Measurements from ENCODE around the gene C1QL1. TPM values are rescaled to one million over a fixed set of nuclear protein-coding genes. Genes with fewer than 3 reads are reported as not detected.

The C1QL1 gene
- polyA plus RNA-seq, 1 donor (not counting 4 experiments of a cell fraction or from before 2014, with no cell fraction given), result 0.04 TPM

DNA sequence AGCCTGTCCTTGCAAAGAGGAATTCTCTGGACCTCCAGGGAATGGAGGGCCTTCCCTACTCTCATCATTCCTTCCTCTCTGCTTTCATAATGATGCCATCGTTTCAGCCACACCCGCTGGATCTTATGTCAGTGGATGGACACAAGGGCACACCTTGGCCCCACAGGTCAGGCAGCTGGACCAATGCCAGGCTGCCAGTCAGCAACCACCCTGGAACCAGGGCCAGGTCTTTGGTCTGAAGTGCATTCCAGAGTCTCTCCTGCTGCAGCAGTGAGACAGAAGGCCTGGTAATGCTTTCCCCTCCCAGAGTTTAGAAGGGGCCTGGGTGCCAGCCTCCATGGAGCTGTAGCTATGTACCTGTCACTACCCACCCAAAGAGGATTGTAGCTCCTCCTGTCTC lies 7.4 kb downstream of the C1QL1 start:
- Histone ChIP-seq H3K4me3 (ENCODE audit: control insufficient read depth in 2 of 3, extremely low read depth in 1 of 3, insufficient read depth in 2 of 3, low read depth in 1 of 3, low read length in 3 of 3) (no peak overlapping the region), H3K9me1 (ENCODE audit: control insufficient read depth, extremely low read depth, insufficient read depth, low read length) (no peaks in the 10 kb centered on the region), H3K79me2 (ENCODE audit: control insufficient read depth, insufficient read depth, low read length) (no peaks in the 10 kb centered on the region), H3K9me3 (ENCODE audit: control insufficient read depth, low read depth, low read length) (no peaks in the 10 kb centered on the region), H3K4me1 (ENCODE audit: control insufficient read depth, extremely low read depth, insufficient read depth, low read length) (no peaks in the 10 kb centered on the region), H3K36me3 (ENCODE audit: control insufficient read depth in 2 of 2, extremely low read depth in 1 of 2, insufficient read depth in 2 of 2, low read length in 2 of 2) (no peaks in the 10 kb centered on the region), H3K9ac (ENCODE audit: control insufficient read depth, extremely low read depth, insufficient read depth, low read length) (no peak overlapping the region), H3K27ac (ENCODE audit: control insufficient read depth, insufficient read depth, low read length) (no peak overlapping the region), H3K4me2 (ENCODE audit: control insufficient read depth, extremely low read depth, insufficient read depth, low read depth, low read length) (no peak overlapping the region), H4K20me1 (ENCODE audit: control insufficient read depth, extremely low read depth, insufficient read depth, low read length) (no peaks in the 10 kb centered on the region), H2AFZ (ENCODE audit: control insufficient read depth, low read length) (no peak overlapping the region), H3K27me3 (ENCODE audit: control insufficient read depth, extremely low read depth, insufficient read depth, low read length) (peaks cover 14% of the 10 kb centered on the region)
- no peak for DNase-seq (ENCODE audit: low read depth, low spot score)
- FAIRE-seq, result peak; percentile 36
- dilution Hi-C loops (cut with MboI; ENCODE audit: extremely low pct_ligation_motif_present, low sequenced_read_pairs), result no loop called here
- TF ChIP-seq CTCF (optimal IDR thresholded peaks at IDR 0.05 in 1 of 3, IDR thresholded peaks at IDR 0.05 in 1 of 3, conservative IDR thresholded peaks at IDR 0.05 in 1 of 3; ENCODE audit: extremely low read depth in 1 of 3, insufficient read depth in 2 of 3, low read length in 3 of 3) (no peak), EZH2 (IDR thresholded peaks at IDR 0.05; ENCODE audit: low read length) (no peak)

DNA sequence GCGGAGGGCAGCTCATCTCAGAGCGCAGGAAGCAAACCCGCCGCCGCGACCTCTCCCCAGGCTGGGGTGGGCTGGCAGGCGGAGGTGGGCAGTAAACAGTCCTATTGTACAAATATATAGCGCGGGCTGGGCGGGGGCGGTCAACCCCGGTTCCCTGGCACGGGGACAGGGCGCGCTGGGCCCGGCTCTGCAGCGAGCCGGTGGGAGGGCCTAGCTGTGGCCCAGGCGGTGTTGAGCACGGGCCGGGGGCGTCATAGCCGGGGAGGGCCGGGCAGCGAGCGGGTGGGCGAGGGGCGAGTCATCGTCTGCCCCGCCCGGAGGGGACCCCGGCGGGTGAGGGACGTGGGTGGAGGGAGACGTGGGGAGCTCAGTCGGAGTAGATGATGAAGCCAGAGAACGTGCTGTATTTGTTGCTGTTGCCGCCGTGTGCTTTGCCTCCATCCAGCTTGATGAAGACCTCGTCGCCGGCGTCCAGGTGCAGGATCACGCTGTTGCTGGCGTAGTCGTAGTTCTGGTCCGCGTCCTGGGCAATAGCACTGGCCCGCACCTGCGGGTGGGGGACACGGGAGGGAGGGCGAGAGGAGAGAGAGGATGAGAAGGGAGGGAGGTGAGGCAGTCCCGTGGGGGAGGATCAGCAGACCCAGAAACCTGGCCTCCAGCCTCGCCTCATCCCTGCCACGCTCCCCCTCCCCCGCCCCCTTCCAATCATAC lies 8.1 kb downstream of the C1QL1 start:
- Histone ChIP-seq H3K9ac (ENCODE audit: control insufficient read depth, extremely low read depth, insufficient read depth, low read length) (no peak overlapping the region), H2AFZ (ENCODE audit: control insufficient read depth, low read length) (peak overlapping the region; percentile 65), H3K9me3 (ENCODE audit: control insufficient read depth, low read depth, low read length) (no peaks in the 10 kb centered on the region), H3K9me1 (ENCODE audit: control insufficient read depth, extremely low read depth, insufficient read depth, low read length) (no peaks in the 10 kb centered on the region), H3K4me3 (ENCODE audit: control insufficient read depth in 2 of 3, extremely low read depth in 1 of 3, insufficient read depth in 2 of 3, low read depth in 1 of 3, low read length in 3 of 3) (no peak overlapping the region), H3K4me2 (ENCODE audit: control insufficient read depth, extremely low read depth, insufficient read depth, low read depth, low read length) (no peak overlapping the region), H3K4me1 (ENCODE audit: control insufficient read depth, extremely low read depth, insufficient read depth, low read length) (no peaks in the 10 kb centered on the region), H4K20me1 (ENCODE audit: control insufficient read depth, extremely low read depth, insufficient read depth, low read length) (no peaks in the 10 kb centered on the region), H3K27ac (ENCODE audit: control insufficient read depth, insufficient read depth, low read length) (no peak overlapping the region), H3K79me2 (ENCODE audit: control insufficient read depth, insufficient read depth, low read length) (no peaks in the 10 kb centered on the region), H3K27me3 (ENCODE audit: control insufficient read depth, extremely low read depth, insufficient read depth, low read length) (peaks cover 14% of the 10 kb centered on the region), H3K36me3 (ENCODE audit: control insufficient read depth in 2 of 2, extremely low read depth in 1 of 2, insufficient read depth in 2 of 2, low read length in 2 of 2) (no peaks in the 10 kb centered on the region)
- DNase-seq (ENCODE audit: low read depth, low spot score) (no peak), FAIRE-seq (no peak)
- no peak for TF ChIP-seq CTCF (optimal IDR thresholded peaks at IDR 0.05 in 1 of 3, IDR thresholded peaks at IDR 0.05 in 1 of 3, conservative IDR thresholded peaks at IDR 0.05 in 1 of 3; ENCODE audit: extremely low read depth in 1 of 3, insufficient read depth in 2 of 3, low read length in 3 of 3)
- TF ChIP-seq EZH2 (IDR thresholded peaks at IDR 0.05; ENCODE audit: low read length), result peak; percentile 29
- dilution Hi-C loops (cut with MboI; ENCODE audit: extremely low pct_ligation_motif_present, low sequenced_read_pairs), result no loop called here
